Dermis microvascular lymphatic vessel endothelial cell (primary cell): ENCODE data around the gene HADHA. TPM values are rescaled to one million over a fixed set of nuclear protein-coding genes. Genes with fewer than 3 reads are reported as not detected.
"Not testable (repeated sequence)": the region's sequence is repeated elsewhere in the genome, so short reads cannot be mapped to it uniquely, and the experiment has no call there.

ENCODE experiments used
- DNase-seq, 2 donors: peaks; one replicate each; pipeline versions ENCODE4 v3.0.0 to v3.0.0-alpha.2; 2010; ENCODE audit warnings: low read depth in 2 of 2
- total RNA-seq: library from RNA; depleted of rRNA; stranded (reverse); fragments of >200 nt; gene quantifications from 2 replicates; pipeline ENCODE4 v1.2.1, GENCODE V29; 2014

HADHA gene
- total RNA-seq, result 157 and 161 TPM in 2 replicates

- peak; percentile 69 to 89 for DNase-seq
These were observed at the start of gene HADHA, which contains the start of gene HADHB for GRCh38 chr2:26244309-26245230. TSS of gene HADHA (minus strand) at chr2:26244632. CDS start at chr2:26244596, 36 bp downstream. TSS of gene HADHB (plus strand) at chr2:26244939. CDS start at chr2:26254255, 9,316 bp downstream.

GRCh38 chr2:26292646-26293045 lies 48.2 kb upstream of the HADHA start:
- DNase-seq, result no peak

GRCh38 chr2:26290001-26290400 lies 45.6 kb upstream of the HADHA start:
- no peak for DNase-seq

GRCh38 chr2:26285931-26286330 lies 41.5 kb upstream of the HADHA start:
- no peak for DNase-seq

GRCh38 chr2:26284132-26284531 lies 39.7 kb upstream of the HADHA start:
- no peak for DNase-seq

- DNase-seq, result no peak
These were observed 39.2 kb upstream of the HADHA start for GRCh38 chr2:26283606-26284005.

- no peak for DNase-seq
These were observed 36.8 kb upstream of the HADHA start for GRCh38 chr2:26281226-26281625.

GRCh38 chr2:26279886-26280285 lies 35.5 kb upstream of the HADHA start:
- no peak for DNase-seq

- DNase-seq, result no peak
These were observed 32.2 kb upstream of the HADHA start for GRCh38 chr2:26276484-26277227.

- DNase-seq, result peak; percentile 70 to 91
These were observed 29.7 kb upstream of the HADHA start for GRCh38 chr2:26274058-26274613.

- peak in 1 of 2 donors; percentile 21 for DNase-seq
These were observed 29.1 kb upstream of the HADHA start for GRCh38 chr2:26273501-26273900.

- no peak for DNase-seq
These were observed 25.9 kb upstream of the HADHA start for GRCh38 chr2:26270373-26270772.

GRCh38 chr2:26269571-26270158 lies 25.2 kb upstream of the HADHA start:
- no peak for DNase-seq

- DNase-seq, result not testable (repeated sequence)
These were observed 24.4 kb upstream of the HADHA start for GRCh38 chr2:26268670-26269385.

- DNase-seq, result no peak
These were observed 23.8 kb upstream of the HADHA start for GRCh38 chr2:26268213-26268612.

GRCh38 chr2:26258836-26259235 lies 14.4 kb upstream of the HADHA start:
- not testable (repeated sequence) for DNase-seq

- peak; percentile 53 to 56 for DNase-seq
These were observed 11.4 kb upstream of the HADHA start for GRCh38 chr2:26255759-26256384.

GRCh38 chr2:26251893-26252292 lies 7.5 kb upstream of the HADHA start:
- DNase-seq, result peak in 1 of 2 donors; percentile 10

GRCh38 chr2:26249625-26250024 lies 5.2 kb upstream of the HADHA start:
- no peak for DNase-seq

GRCh38 chr2:26246818-26247217 lies 2.4 kb upstream of the HADHA start:
- DNase-seq, result no peak
